ENCODE data around the gene CFAP53.

Gene CFAP53

GRCh38 chr18:50281972-50282520 lies 15.8 kb upstream of the CFAP53 start:
- Histone ChIP-seq H3K27ac (peak overlapping the region; percentile 92), H3K27me3 (no peaks in the 10 kb centered on the region), H3K9me3 (no peaks in the 10 kb centered on the region), H3K36me3 (peaks cover 58% of the 10 kb centered on the region), H3K4me1 (ENCODE audit: control insufficient read depth in 1 of 2, insufficient read depth in 1 of 2, low read depth in 1 of 2, low read length in 1 of 2) (peaks cover 29 to 35% of the 10 kb centered on the region in 2 experiments), H3K4me3 (ENCODE audit: low read depth in 1 of 2, low read length in 1 of 2) (peak overlapping the region; percentile 85 to 100)
- TF ChIP-seq, protein P1, sequence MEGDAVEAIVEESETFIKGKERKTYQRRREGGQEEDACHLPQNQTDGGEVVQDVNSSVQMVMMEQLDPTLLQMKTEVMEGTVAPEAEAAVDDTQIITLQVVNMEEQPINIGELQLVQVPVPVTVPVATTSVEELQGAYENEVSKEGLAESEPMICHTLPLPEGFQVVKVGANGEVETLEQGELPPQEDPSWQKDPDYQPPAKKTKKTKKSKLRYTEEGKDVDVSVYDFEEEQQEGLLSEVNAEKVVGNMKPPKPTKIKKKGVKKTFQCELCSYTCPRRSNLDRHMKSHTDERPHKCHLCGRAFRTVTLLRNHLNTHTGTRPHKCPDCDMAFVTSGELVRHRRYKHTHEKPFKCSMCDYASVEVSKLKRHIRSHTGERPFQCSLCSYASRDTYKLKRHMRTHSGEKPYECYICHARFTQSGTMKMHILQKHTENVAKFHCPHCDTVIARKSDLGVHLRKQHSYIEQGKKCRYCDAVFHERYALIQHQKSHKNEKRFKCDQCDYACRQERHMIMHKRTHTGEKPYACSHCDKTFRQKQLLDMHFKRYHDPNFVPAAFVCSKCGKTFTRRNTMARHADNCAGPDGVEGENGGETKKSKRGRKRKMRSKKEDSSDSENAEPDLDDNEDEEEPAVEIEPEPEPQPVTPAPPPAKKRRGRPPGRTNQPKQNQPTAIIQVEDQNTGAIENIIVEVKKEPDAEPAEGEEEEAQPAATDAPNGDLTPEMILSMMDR (IDR thresholded peaks at IDR 0.05) = no peak

DNA sequence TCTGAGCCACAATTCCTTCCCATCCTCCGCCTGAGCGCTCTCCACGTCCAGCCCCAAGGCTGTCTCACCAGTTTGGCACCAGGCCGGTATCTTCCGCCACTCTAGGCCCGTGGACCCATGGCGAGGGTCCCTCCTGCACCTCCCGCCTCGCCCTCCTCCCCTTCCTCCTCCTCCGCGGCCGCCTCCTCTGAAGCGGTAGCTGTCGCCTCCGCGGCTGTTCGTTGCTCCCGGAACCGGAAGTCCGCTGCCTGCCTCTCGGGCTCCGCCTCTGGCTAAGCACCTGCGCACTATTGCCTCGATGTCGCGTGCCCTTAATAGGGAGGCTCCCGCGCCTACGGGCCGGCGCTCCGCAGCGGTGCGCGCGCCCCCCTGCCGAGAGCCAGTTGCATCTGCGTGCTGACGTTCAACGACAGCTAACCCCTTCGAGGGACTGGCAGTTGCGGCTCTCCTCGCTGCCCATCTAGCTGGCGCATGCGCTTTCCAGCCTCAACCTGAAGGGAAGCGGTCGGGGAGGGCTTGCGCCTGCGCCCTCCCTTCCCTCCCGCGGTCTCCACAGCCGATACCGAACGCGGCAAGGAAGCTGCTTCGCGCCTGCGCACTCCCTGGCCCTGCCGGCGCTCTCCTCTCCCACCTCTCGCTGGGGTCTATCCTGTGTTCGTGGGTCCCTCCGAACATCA lies 15.1 kb upstream of the CFAP53 start, which contains the start of gene MBD1:
Gene MBD1, minus strand, starts transcription at position 229 of the 677 bp plus-strand sequence. CDS start 1,531 bp downstream, outside the sequence.
- TF ChIP-seq, protein P1 (IDR thresholded peaks at IDR 0.05) = peak; percentile 69
- H3K27ac ChIP-seq = peak within 1 kb of the TSS; percentile 92
- H3K27me3 ChIP-seq = no peaks in the 10 kb centered on the region
- no peaks in the 10 kb centered on the region for H3K9me3 ChIP-seq
- peaks cover 23 to 29% of the 10 kb centered on the region in 2 experiments for H3K4me1 ChIP-seq (ENCODE audit: control insufficient read depth in 1 of 2, insufficient read depth in 1 of 2, low read depth in 1 of 2, low read length in 1 of 2)
- H3K36me3 ChIP-seq = peaks cover 64% of the 10 kb centered on the region
- H3K4me3 ChIP-seq (ENCODE audit: low read depth in 1 of 2, low read length in 1 of 2) = peak within 1 kb of the TSS; percentile 85 to 100

- H3K36me3 ChIP-seq = peaks cover 69% of the 10 kb centered on the region
- H3K27me3 ChIP-seq = no peaks in the 10 kb centered on the region
- H3K9me3 ChIP-seq = no peaks in the 10 kb centered on the region
- H3K4me3 ChIP-seq (ENCODE audit: low read depth in 1 of 2, low read length in 1 of 2) = peak overlapping the region; percentile 85 to 100
- H3K27ac ChIP-seq = peak overlapping the region; percentile 92
- H3K4me1 ChIP-seq (ENCODE audit: control insufficient read depth in 1 of 2, insufficient read depth in 1 of 2, low read depth in 1 of 2, low read length in 1 of 2) = peaks cover 21 to 28% of the 10 kb centered on the region in 2 experiments
- TF ChIP-seq, protein P1 (IDR thresholded peaks at IDR 0.05) = no peak
Measured at GRCh38 chr18:50280707-50281294, 14.5 kb upstream of the CFAP53 start.

DNA sequence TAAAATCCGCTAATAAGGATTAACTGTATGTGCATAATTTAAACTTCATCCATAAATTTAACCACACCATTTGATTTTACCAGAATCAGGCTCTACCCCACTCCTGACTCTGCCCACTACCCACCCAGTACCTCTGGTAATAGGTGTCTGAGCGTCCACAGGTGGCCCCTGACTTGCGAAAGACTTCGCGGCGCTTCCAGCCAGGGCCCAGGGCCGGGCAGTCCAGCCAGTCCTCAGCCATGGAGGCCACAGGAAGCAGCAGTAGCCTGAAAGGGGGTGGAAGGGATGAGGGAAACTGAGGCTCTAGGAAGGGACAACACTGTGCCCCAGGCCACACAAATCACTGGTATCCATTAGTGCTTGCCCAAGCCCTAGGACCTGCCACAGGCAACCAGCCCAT lies 13.5 kb upstream of the CFAP53 start:
- TF ChIP-seq, protein P1 (IDR thresholded peaks at IDR 0.05) = no peak
- no peaks in the 10 kb centered on the region for H3K9me3 ChIP-seq
- peaks cover 69% of the 10 kb centered on the region for H3K36me3 ChIP-seq
- H3K4me1 ChIP-seq (ENCODE audit: control insufficient read depth in 1 of 2, insufficient read depth in 1 of 2, low read depth in 1 of 2, low read length in 1 of 2) = peaks cover 21 to 28% of the 10 kb centered on the region in 2 experiments
- no peaks in the 10 kb centered on the region for H3K27me3 ChIP-seq
- no peak overlapping the region for H3K27ac ChIP-seq
- peak overlapping the region in 1 of 2 experiments; percentile 4 for H3K4me3 ChIP-seq (ENCODE audit: low read depth in 1 of 2, low read length in 1 of 2)

GRCh38 chr18:50277942-50278341 lies 11.6 kb upstream of the CFAP53 start:
- Histone ChIP-seq H3K27me3 (no peaks in the 10 kb centered on the region), H3K27ac (no peak overlapping the region), H3K4me1 (ENCODE audit: control insufficient read depth in 1 of 2, insufficient read depth in 1 of 2, low read depth in 1 of 2, low read length in 1 of 2) (peaks cover 21 to 28% of the 10 kb centered on the region in 2 experiments), H3K36me3 (peaks cover 69% of the 10 kb centered on the region), H3K9me3 (no peaks in the 10 kb centered on the region), H3K4me3 (ENCODE audit: low read depth in 1 of 2, low read length in 1 of 2) (no peak overlapping the region)
- TF ChIP-seq, protein P1 (IDR thresholded peaks at IDR 0.05) = no peak

Data from neutrophil (primary cell).